Mesenchymal stem cell (in vitro differentiated cells and primary cell): ENCODE results near the gene MICAL2.
A peak's percentile ranks its signal among the peaks of the same experiment; 100 is the strongest.

Experiments
- DNase-seq: peaks from one replicate; pipeline ENCODE4 v3.0.0-alpha.2; 2013
- H2AFZ ChIP-seq: one replicate; pipeline ENCODE4 v1.6.1; 2013; ENCODE audit warnings: low read depth, mild to moderate bottlenecking, control low read depth, inconsistent platforms, low read length, moderate library complexity
- H2AK5ac ChIP-seq: 2 replicates; pipeline ENCODE4 v1.6.1; 2013; ENCODE audit warnings: low read length, moderate library complexity, mild to moderate bottlenecking, inconsistent platforms; ENCODE audit not compliant: severe bottlenecking
- H2BK120ac ChIP-seq: one replicate; pipeline ENCODE4 v1.6.1; 2013; ENCODE audit warnings: low read depth, mild to moderate bottlenecking, inconsistent platforms, low read length, moderate library complexity
- H2BK12ac ChIP-seq, 2 experiments: one replicate each; pipeline ENCODE4 v1.6.1; 2013; ENCODE audit warnings: inconsistent platforms in 2 of 2, low read length in 2 of 2, mild to moderate bottlenecking in 2 of 2, moderate library complexity in 2 of 2, control low read depth in 1 of 2
- H2BK15ac ChIP-seq: one replicate; pipeline ENCODE4 v1.6.1; 2013; ENCODE audit warnings: mild to moderate bottlenecking, low read depth, inconsistent platforms; ENCODE audit not compliant: poor library complexity, severe bottlenecking
- H2BK5ac ChIP-seq: 2 replicates; pipeline ENCODE4 v1.6.1; 2013; ENCODE audit warnings: low read depth, mild to moderate bottlenecking, low read length, control low read depth, inconsistent platforms; ENCODE audit not compliant: poor library complexity, severe bottlenecking
- H3K14ac ChIP-seq, 2 experiments: one replicate each; pipeline ENCODE4 v1.6.1; 2013; ENCODE audit warnings: inconsistent platforms in 2 of 2, low read length in 2 of 2, control low read depth in 1 of 2, mild to moderate bottlenecking in 1 of 2, moderate library complexity in 1 of 2
- H3K18ac ChIP-seq, 2 experiments: one replicate each; pipeline ENCODE4 v1.6.1; 2013; ENCODE audit warnings: inconsistent platforms in 2 of 2, low read length in 2 of 2, control low read depth in 1 of 2, low read depth in 1 of 2, mild to moderate bottlenecking in 1 of 2
- H3K23ac ChIP-seq, 2 experiments: one replicate each; pipeline ENCODE4 v1.6.1; 2013; ENCODE audit warnings: inconsistent platforms in 2 of 2, low read length in 2 of 2, mild to moderate bottlenecking in 2 of 2, moderate library complexity in 2 of 2, control low read depth in 1 of 2
- H3K27ac ChIP-seq: 2 replicates; pipeline ENCODE4 v1.5.1; 2013; ENCODE audit warnings: mild to moderate bottlenecking, moderate library complexity, low read length, control low read depth, inconsistent platforms; ENCODE audit not compliant: poor library complexity, severe bottlenecking
- H3K27me3 ChIP-seq, 2 experiments: 2 replicates each; pipeline versions ENCODE4 v1.6.1 to v1.7.0; 2013; ENCODE audit warnings: low read length in 2 of 2, mild to moderate bottlenecking in 2 of 2, moderate library complexity in 2 of 2, control low read depth in 1 of 2, inconsistent platforms in 1 of 2; ENCODE audit not compliant: control insufficient read depth in 1 of 2, insufficient read depth in 1 of 2
- H3K36me3 ChIP-seq, 2 experiments: 2 replicates each; pipeline versions ENCODE4 v1.6.1 to v1.7.0; 2013; ENCODE audit warnings: low read length in 2 of 2, control low read depth in 1 of 2, inconsistent platforms in 1 of 2, low read depth in 1 of 2, mild to moderate bottlenecking in 1 of 2; ENCODE audit not compliant: insufficient read depth in 2 of 2, control insufficient read depth in 1 of 2
- H3K4ac ChIP-seq, 2 experiments: one replicate each; pipeline ENCODE4 v1.6.1; 2013; ENCODE audit warnings: inconsistent platforms in 2 of 2, low read length in 2 of 2, mild to moderate bottlenecking in 2 of 2, moderate library complexity in 2 of 2, control low read depth in 1 of 2, low read depth in 1 of 2
- H3K4me1 ChIP-seq: 2 replicates; pipeline ENCODE4 v1.6.1; 2013; ENCODE audit warnings: low read depth, low read length, control low read depth; ENCODE audit not compliant: control insufficient read depth, insufficient read depth
- H3K4me2 ChIP-seq: 2 replicates; pipeline ENCODE4 v1.6.1; 2013; ENCODE audit warnings: low read length, mild to moderate bottlenecking, inconsistent platforms; ENCODE audit not compliant: poor library complexity, severe bottlenecking
- H3K4me3 ChIP-seq, 2 experiments: 2 replicates each; pipeline versions ENCODE4 v1.5.1 to v1.7.0; 2013; ENCODE audit warnings: low read length in 2 of 2, mild to moderate bottlenecking in 2 of 2, control low read depth in 1 of 2, low read depth in 1 of 2; ENCODE audit not compliant: insufficient read depth in 1 of 2
- H3K79me1 ChIP-seq: replicated peaks from 2 replicates; pipeline ENCODE4 v1.6.1; 2013; ENCODE audit warnings: mild to moderate bottlenecking, control low read depth, low read length, inconsistent platforms; ENCODE audit not compliant: poor library complexity, severe bottlenecking
- H3K9ac ChIP-seq: 2 replicates; pipeline ENCODE4 v1.7.0; 2013; ENCODE audit warnings: mild to moderate bottlenecking, low read length, moderate library complexity
- H3K9me3 ChIP-seq: 2 replicates; pipeline ENCODE4 v1.7.0; 2013; ENCODE audit warnings: mild to moderate bottlenecking, low read length; ENCODE audit not compliant: control insufficient read depth
- H4K8ac ChIP-seq: one replicate; pipeline ENCODE4 v1.6.1; 2013; ENCODE audit warnings: inconsistent platforms, mild to moderate bottlenecking, low read length, moderate library complexity
- H4K91ac ChIP-seq: one replicate; pipeline ENCODE4 v1.6.1; 2013; ENCODE audit warnings: mild to moderate bottlenecking, low read length, inconsistent platforms
- WGBS: methylation state at CpG from one replicate; pipeline ENCODE4 v1.1.7; 2013; ENCODE audit warnings: mixed read lengths; 5-methylcytosine and 5-hydroxymethylcytosine counted together

MICAL2 gene

GRCh38 chr11:12217879-12218278 lies 107.5 kb downstream of the MICAL2 start:
- H2BK5ac ChIP-seq: no peak overlapping the region
- no peak for DNase-seq
- no peak overlapping the region for H3K4me3 ChIP-seq
- H3K27ac ChIP-seq: no peak overlapping the region
- WGBS: over 99% methylated on average over 4 of the region's 4 CpGs
- H2AK5ac ChIP-seq: no peak overlapping the region
- no peak overlapping the region for H3K23ac ChIP-seq
- no peak overlapping the region for H3K14ac ChIP-seq
- no peak overlapping the region for H4K8ac ChIP-seq
- H3K4ac ChIP-seq: no peak overlapping the region
- H3K36me3 ChIP-seq: peaks cover 63 to 74% of the 10 kb centered on the region in 2 experiments
- no peak overlapping the region for H3K18ac ChIP-seq
- H3K4me1 ChIP-seq: peaks cover 14% of the 10 kb centered on the region
- no peak overlapping the region for H3K4me2 ChIP-seq
- H2BK120ac ChIP-seq: no peak overlapping the region
- no peaks in the 10 kb centered on the region for H3K27me3 ChIP-seq
- H3K9ac ChIP-seq: no peak overlapping the region
- H2BK15ac ChIP-seq: no peak overlapping the region
- no peak overlapping the region for H2AFZ ChIP-seq
- no peaks in the 10 kb centered on the region for H3K9me3 ChIP-seq
- H2BK12ac ChIP-seq: no peak overlapping the region
- H3K79me1 ChIP-seq: peaks cover 12% of the 10 kb centered on the region
- H4K91ac ChIP-seq: no peak overlapping the region

- Histone ChIP-seq H3K4me2 (no peak overlapping the region), H3K9ac (no peak overlapping the region), H3K27me3 (no peaks in the 10 kb centered on the region), H2BK120ac (no peak overlapping the region), H2AK5ac (no peak overlapping the region), H3K4ac (no peak overlapping the region), H3K4me3 (no peak overlapping the region), H3K9me3 (no peaks in the 10 kb centered on the region), H3K79me1 (peaks cover 11% of the 10 kb centered on the region), H3K36me3 (peaks cover 67 to 74% of the 10 kb centered on the region in 2 experiments), H3K4me1 (peaks cover 18% of the 10 kb centered on the region), H4K91ac (no peak overlapping the region), H2BK12ac (no peak overlapping the region), H2BK5ac (no peak overlapping the region), H2AFZ (no peak overlapping the region), H3K14ac (no peak overlapping the region), H3K23ac (no peak overlapping the region), H4K8ac (no peak overlapping the region), H2BK15ac (no peak overlapping the region), H3K18ac (no peak overlapping the region), H3K27ac (no peak overlapping the region)
- no peak for DNase-seq
- WGBS: 98% methylated on average over 4 of the region's 4 CpGs
These were observed 108.5 kb downstream of the MICAL2 start for GRCh38 chr11:12218909-12219308.

DNA sequence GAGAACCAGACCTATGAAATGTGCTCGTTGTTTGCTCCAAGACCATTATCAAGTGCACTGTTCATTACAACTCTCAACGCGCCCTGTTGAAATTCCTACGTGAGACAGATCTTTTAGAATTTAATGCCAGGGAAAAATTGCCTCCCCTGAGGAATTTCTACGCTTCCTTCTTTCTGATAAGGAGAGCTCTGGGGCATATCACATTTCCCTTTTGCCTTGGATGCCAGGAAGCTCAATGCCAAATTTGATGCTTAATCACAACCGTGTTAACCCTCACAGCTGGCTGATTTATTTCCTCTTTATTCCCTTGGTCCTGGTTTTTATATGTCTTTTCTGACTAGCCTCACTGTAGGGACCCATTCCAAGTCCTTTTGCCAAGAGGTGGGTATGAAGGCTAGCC lies 109.4 kb downstream of the MICAL2 start:
- Histone ChIP-seq H2AK5ac (no peak overlapping the region), H3K79me1 (peaks cover 11% of the 10 kb centered on the region), H2BK5ac (no peak overlapping the region), H3K14ac (no peak overlapping the region), H3K9ac (peak overlapping the region; percentile 12), H3K27me3 (no peaks in the 10 kb centered on the region), H3K27ac (no peak overlapping the region), H4K8ac (no peak overlapping the region), H3K4ac (no peak overlapping the region), H3K23ac (no peak overlapping the region), H3K18ac (no peak overlapping the region), H2BK120ac (no peak overlapping the region), H2BK12ac (no peak overlapping the region), H2AFZ (no peak overlapping the region), H4K91ac (no peak overlapping the region), H3K36me3 (peaks cover 68 to 79% of the 10 kb centered on the region in 2 experiments), H3K4me3 (no peak overlapping the region), H3K9me3 (no peaks in the 10 kb centered on the region), H3K4me2 (no peak overlapping the region), H3K4me1 (peaks cover 25% of the 10 kb centered on the region), H2BK15ac (no peak overlapping the region)
- no peak for DNase-seq
- 93% methylated on average over 6 of the region's 6 CpGs for WGBS

GRCh38 chr11:12220305-12220704 lies 109.9 kb downstream of the MICAL2 start:
- Histone ChIP-seq H3K4ac (no peak overlapping the region), H3K27me3 (no peaks in the 10 kb centered on the region), H3K14ac (no peak overlapping the region), H3K36me3 (peaks cover 68 to 75% of the 10 kb centered on the region in 2 experiments), H3K9me3 (no peaks in the 10 kb centered on the region), H3K79me1 (peaks cover 11% of the 10 kb centered on the region), H2AK5ac (no peak overlapping the region), H2AFZ (no peak overlapping the region), H3K4me2 (no peak overlapping the region), H2BK5ac (no peak overlapping the region), H3K4me1 (peaks cover 25% of the 10 kb centered on the region), H2BK15ac (no peak overlapping the region), H3K9ac (no peak overlapping the region), H4K91ac (no peak overlapping the region), H3K27ac (no peak overlapping the region), H2BK12ac (no peak overlapping the region), H2BK120ac (no peak overlapping the region), H4K8ac (no peak overlapping the region), H3K18ac (no peak overlapping the region), H3K4me3 (no peak overlapping the region), H3K23ac (no peak overlapping the region)
- no peak for DNase-seq
- 96% methylated on average over 11 of the region's 11 CpGs for WGBS
